Mesothelial cell of epicardium (in vitro differentiated cells): ENCODE measurements around the gene MAP4. TPM values are rescaled to one million over a fixed set of nuclear protein-coding genes. Genes with fewer than 3 reads are reported as not detected.
"Not testable (repeated sequence)": the region's sequence is repeated elsewhere in the genome, so short reads cannot be mapped to it uniquely, and the experiment has no call there.

Source experiments
- DNase-seq, 2 experiments: peaks; one replicate each; pipeline ENCODE4 v3.0.0; 2021; ENCODE audit warnings: low spot score in 2 of 2; ENCODE audit not compliant: unreplicated experiment in 2 of 2
- H3K27ac Mint-ChIP-seq: 2 replicates; pipeline ENCODE4 v1.8.0; 2021; ENCODE audit warnings: mixed read lengths
- H3K27me3 Mint-ChIP-seq: 2 replicates; pipeline ENCODE4 v1.8.0; 2021; ENCODE audit warnings: low read depth, mixed read lengths
- H3K36me3 Mint-ChIP-seq: 2 replicates; pipeline ENCODE4 v1.8.0; 2021; ENCODE audit warnings: mixed read lengths
- H3K4me1 Mint-ChIP-seq: 2 replicates; pipeline ENCODE4 v1.8.0; 2021; ENCODE audit warnings: mixed read lengths
- H3K4me3 Mint-ChIP-seq: 2 replicates; pipeline ENCODE4 v1.8.0; 2021; ENCODE audit warnings: mild to moderate bottlenecking, moderate library complexity, mixed read lengths
- H3K9me3 Mint-ChIP-seq: 2 replicates; pipeline ENCODE4 v1.8.0; 2021; ENCODE audit warnings: mixed read lengths
- total RNA-seq: library from RNA; stranded (reverse); gene quantifications from 3 replicates; pipeline ENCODE4 v1.2.1, GENCODE V29; 2021
- TF ChIP-seq, protein P1 (sequence below): fragments of 200-600 bp; sonication (generic); IDR thresholded peaks from one replicate; pipeline ENCODE4 v1.5.0; 2021; ENCODE audit warnings: antibody characterized with exemption; ENCODE audit not compliant: unreplicated experiment

MAP4 gene
- total RNA-seq, 1 donor from 2014 or later = 153 TPM

DNA sequence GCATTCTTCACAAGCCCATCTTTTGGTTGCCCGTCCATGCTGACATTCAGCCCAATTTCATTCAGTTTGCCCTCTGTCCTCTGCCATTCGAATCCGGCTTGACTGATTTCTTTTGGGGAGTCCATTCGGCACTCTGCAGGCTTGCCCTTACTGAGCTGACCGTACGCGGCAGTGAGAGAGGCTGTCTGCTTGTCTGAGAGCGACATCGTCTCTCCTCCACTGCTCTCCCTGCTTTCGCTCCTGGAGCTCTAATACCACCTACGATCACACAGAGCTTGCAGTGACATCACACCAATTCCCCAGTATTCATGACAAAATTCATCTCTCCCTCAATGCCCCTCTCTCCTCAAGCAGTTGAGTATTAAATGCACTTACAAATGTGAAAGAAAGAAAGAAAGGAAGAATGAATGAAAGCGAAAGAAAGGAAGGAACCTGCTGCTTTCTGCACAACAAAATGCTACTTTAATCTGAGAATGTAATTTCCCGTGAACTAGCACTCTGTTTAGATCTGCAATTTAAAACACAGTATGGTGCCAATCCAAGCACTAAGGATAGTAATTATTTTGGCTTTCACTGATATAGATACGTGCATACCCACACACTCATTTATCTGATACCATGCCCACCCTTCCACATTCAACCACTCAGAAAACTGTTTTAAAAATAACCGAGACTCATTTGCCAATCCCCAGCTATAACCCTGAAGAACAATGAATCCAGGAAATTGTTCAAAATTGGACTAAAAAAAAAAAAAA lies 123.8 kb downstream of the MAP4 start:
- Mint-ChIP-seq H3K27ac (peak overlapping the region; percentile 14), H3K4me1 (peaks cover 36% of the 10 kb centered on the region), H3K4me3 (no peak overlapping the region), H3K27me3 (no peaks in the 10 kb centered on the region), H3K36me3 (peaks cover 27% of the 10 kb centered on the region), H3K9me3 (no peaks in the 10 kb centered on the region)
- DNase-seq = no peak
- TF ChIP-seq, protein P1, sequence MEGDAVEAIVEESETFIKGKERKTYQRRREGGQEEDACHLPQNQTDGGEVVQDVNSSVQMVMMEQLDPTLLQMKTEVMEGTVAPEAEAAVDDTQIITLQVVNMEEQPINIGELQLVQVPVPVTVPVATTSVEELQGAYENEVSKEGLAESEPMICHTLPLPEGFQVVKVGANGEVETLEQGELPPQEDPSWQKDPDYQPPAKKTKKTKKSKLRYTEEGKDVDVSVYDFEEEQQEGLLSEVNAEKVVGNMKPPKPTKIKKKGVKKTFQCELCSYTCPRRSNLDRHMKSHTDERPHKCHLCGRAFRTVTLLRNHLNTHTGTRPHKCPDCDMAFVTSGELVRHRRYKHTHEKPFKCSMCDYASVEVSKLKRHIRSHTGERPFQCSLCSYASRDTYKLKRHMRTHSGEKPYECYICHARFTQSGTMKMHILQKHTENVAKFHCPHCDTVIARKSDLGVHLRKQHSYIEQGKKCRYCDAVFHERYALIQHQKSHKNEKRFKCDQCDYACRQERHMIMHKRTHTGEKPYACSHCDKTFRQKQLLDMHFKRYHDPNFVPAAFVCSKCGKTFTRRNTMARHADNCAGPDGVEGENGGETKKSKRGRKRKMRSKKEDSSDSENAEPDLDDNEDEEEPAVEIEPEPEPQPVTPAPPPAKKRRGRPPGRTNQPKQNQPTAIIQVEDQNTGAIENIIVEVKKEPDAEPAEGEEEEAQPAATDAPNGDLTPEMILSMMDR = no peak

DNA sequence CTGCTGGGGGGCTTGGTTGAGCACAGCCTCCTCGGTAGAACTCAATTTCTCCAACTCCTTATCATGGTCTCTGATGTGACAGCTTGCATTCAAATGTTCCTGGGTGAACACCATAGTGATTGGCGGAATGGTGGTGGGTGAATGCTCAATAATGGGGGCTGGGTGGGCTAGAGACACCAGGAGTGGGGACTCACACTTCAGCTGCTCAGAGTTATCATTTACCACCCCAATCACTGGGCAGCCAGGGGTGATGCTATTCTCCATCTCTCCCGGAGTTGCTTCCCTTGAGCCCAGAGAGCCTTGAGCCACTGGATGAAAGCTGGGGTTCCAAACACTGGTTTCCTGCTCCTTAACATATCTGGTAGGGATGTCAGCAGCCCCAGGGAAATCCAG lies 124.6 kb downstream of the MAP4 start:
- Mint-ChIP-seq H3K27ac (peak overlapping the region; percentile 85), H3K27me3 (no peaks in the 10 kb centered on the region), H3K36me3 (peaks cover 29% of the 10 kb centered on the region), H3K4me3 (no peak overlapping the region), H3K9me3 (no peaks in the 10 kb centered on the region), H3K4me1 (peaks cover 33% of the 10 kb centered on the region)
- DNase-seq = no peak
- TF ChIP-seq, protein P1 = no peak

DNA sequence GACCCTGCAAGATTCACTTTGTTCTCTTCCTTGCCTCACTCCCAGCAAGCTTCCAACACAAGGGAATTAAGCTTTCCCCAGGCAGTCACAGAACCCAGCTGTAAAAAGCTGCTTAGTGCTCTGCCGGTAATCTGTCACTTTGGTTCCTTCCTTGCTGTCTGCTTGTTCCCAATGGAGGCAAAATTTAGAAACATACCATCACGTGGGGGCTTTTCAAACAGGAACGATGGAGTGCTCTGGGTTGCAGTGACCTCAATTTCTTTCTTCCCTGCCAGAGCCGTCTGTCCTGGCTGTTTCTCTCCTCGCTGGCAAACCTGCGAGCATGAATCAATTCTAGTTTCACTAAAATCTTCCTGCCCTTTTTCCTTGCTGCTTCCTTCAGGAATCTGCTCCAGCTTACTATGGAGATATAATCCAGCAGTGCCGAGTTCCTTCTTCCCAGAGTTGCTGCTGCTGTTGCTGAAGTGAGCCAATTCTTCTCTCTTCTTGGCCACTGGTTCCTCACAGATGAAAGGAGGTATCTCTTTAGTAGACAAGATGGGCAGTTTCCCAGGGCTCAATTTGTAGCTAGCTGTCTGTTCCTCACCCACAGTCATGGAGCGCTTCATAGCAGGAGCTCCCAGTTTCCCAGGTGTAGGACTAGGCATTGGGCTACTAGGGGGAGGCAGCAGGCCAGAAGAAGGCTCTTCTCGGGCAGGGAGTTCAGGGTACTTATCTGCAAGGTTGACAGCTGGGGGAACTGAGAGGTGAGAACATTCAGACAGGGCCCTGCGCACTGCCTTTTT lies 125.2 kb downstream of the MAP4 start:
- TF ChIP-seq, protein P1 = no peak
- Mint-ChIP-seq H3K4me1 (peaks cover 31% of the 10 kb centered on the region), H3K27ac (peak overlapping the region; percentile 85), H3K36me3 (peaks cover 29% of the 10 kb centered on the region), H3K27me3 (no peaks in the 10 kb centered on the region), H3K4me3 (peak overlapping the region; percentile 2), H3K9me3 (no peaks in the 10 kb centered on the region)
- DNase-seq = no peak

DNA sequence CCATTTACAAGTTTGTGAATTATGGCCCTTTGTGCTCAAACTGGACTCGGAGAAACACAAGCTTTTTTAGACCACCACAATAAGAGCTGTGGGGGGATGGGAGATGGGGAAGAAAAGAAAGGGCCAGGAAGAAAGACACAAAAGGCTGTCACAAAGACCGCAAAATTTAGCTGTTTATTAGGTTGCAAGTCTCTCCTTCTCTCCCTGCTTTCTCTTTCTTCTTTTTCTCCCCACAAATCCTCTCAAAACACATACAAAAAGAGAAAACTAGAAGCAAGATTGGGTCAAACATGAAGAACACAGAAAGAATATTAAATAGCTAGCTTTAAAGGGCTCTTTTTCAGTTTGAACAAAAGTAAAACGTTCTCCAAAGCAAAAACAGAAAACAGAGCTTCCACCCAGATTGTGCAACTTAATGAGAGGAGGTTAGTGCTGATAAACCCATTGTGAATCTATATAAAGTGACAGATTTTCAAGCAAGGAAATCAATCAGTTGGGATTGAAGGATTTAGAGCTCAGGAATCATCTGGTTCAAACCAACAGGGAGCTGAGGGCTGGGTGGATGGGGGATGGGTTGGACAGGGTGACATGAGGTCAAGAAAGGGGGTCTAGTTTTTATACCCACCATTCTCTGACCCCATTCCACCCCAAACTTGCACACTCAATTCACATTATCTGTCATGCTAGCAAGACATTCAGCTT lies 125.9 kb downstream of the MAP4 start:
- TF ChIP-seq, protein P1 = no peak
- H3K36me3 Mint-ChIP-seq = peaks cover 24% of the 10 kb centered on the region
- H3K4me1 Mint-ChIP-seq = peaks cover 31% of the 10 kb centered on the region
- H3K27me3 Mint-ChIP-seq = no peaks in the 10 kb centered on the region
- peaks cover 1% of the 10 kb centered on the region for H3K9me3 Mint-ChIP-seq
- no peak for DNase-seq
- H3K27ac Mint-ChIP-seq = peak overlapping the region; percentile 85
- peak overlapping the region; percentile 2 for H3K4me3 Mint-ChIP-seq

DNA sequence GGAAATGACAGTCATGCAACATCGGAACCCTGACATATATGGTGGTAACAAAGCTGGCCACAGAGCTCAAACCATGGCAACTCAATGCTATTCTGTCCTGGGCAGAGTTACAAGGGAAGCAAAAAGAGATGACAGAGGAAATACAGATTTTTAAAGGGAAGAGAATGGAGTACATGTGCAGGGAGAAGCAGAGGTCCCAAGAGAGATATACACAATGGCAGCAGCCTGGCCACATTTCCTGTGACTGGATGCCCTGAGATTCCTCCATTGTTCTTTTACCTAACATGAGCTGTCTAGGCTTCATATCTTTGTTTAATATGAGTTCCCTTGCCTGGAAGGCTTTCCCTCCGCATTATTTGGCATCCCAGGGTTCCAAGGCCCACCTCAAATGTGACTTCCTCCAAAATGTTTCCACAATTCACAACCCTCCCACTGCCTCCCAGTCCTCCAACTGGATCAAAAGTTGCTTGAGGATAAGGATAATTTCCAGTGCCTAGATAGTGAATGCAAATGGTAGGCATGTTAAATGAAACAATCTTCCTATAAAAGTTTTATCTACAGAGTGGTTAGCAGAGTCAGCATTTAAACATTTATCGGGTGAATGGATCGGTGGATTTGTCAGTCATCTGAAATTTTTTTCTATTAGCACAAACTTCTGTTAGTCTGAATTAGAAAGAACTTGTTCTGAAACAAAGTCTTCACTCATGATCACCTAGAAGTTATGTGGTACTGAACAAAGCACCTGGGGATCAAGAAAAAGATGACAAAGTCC lies 127.0 kb downstream of the MAP4 start:
- H3K36me3 Mint-ChIP-seq = peaks cover 31% of the 10 kb centered on the region

DNA sequence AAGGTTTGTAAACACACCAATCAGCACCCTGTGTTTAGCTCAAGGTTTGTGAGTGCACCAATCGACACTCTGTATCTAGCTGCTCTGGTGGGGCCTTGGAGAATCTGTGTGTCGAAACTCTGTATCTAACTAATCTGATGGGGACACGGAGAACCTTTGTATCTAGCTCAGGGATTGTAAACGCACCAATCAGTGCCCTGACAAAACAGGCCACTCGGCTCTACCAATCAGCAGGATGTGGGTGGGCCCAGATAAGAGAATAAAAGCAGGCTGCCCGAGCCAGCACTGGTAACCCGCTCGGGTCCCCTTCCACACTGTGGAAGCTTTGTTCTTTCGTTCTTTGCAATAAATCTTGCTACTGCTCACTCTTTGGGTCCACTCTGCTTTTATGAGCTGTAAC lies 128.2 kb downstream of the MAP4 start:
- Mint-ChIP-seq H3K4me1 (peaks cover 31% of the 10 kb centered on the region), H3K9me3 (peaks cover 15% of the 10 kb centered on the region), H3K36me3 (peaks cover 39% of the 10 kb centered on the region)
- DNase-seq, H3K4me3 Mint-ChIP-seq, H3K27ac Mint-ChIP-seq, H3K27me3 Mint-ChIP-seq: not testable (repeated sequence)

More for the DNA sequence above, 127.0 kb downstream of the MAP4 start:
- peaks cover 7% of the 10 kb centered on the region for H3K9me3 Mint-ChIP-seq
- no peaks in the 10 kb centered on the region for H3K27me3 Mint-ChIP-seq
- no peak overlapping the region for H3K4me3 Mint-ChIP-seq
- H3K4me1 Mint-ChIP-seq = peaks cover 31% of the 10 kb centered on the region
- DNase-seq = no peak
- peak overlapping the region; percentile 56 for H3K27ac Mint-ChIP-seq
- TF ChIP-seq, protein P1 = no peak
